Suprapubic skin (tissue), 4 donors: ENCODE results near the gene CORO2A. TPM values are rescaled to one million over a fixed set of nuclear protein-coding genes. Genes with fewer than 3 reads are reported as not detected.

Experiments
- DNase-seq, 2 donors: peaks; one replicate each; pipeline ENCODE4 v3.0.0-alpha.2; 2019; ENCODE audit warnings: low spot score in 2 of 2
- H3K27ac ChIP-seq: fragments of 200-600 bp; sonication (generic); one replicate; pipeline ENCODE4 v1.5.1; 2019
- H3K27me3 ChIP-seq: fragments of 200-600 bp; sonication (generic); one replicate; pipeline ENCODE4 v1.5.1; 2019
- H3K36me3 ChIP-seq: fragments of 200-600 bp; sonication (generic); one replicate; pipeline ENCODE4 v1.5.1; 2019
- H3K4me1 ChIP-seq: fragments of 200-600 bp; sonication (generic); one replicate; pipeline ENCODE4 v1.5.1; 2019
- H3K4me3 ChIP-seq: fragments of 200-600 bp; sonication (generic); one replicate; pipeline ENCODE4 v1.5.1; 2019; ENCODE audit warnings: mild to moderate bottlenecking
- H3K9me3 ChIP-seq: fragments of 200-600 bp; sonication (generic); one replicate; pipeline ENCODE4 v1.5.1; 2019
- CTCF ChIP-seq, 2 donors: fragments of 200-600 bp in 1 of 2; fragments of 450-650 bp in 1 of 2; sonication (generic) in 1 of 2; IDR thresholded peaks; one replicate each; pipeline ENCODE4 v1.5.1; 2016 to 2019; ENCODE audit warnings: antibody characterized with exemption in 2 of 2, mild to moderate bottlenecking in 1 of 2, moderate library complexity in 1 of 2
- EP300 ChIP-seq: sonication (generic); formaldehyde crosslinking; IDR thresholded peaks from one replicate; pipeline ENCODE4 v1.6.1; 2017; ENCODE audit warnings: antibody characterized with exemption
- POLR2A ChIP-seq, 2 donors: fragments of 450-650 bp; IDR thresholded peaks; one replicate each; pipeline ENCODE4 v1.6.1; 2017; ENCODE audit warnings: antibody characterized with exemption in 2 of 2, mild to moderate bottlenecking in 2 of 2, moderate library complexity in 2 of 2
- POLR2AphosphoS5 ChIP-seq, 3 donors: sonication (generic); formaldehyde crosslinking; IDR thresholded peaks; one replicate each; pipeline ENCODE4 v1.6.1; 2017; ENCODE audit warnings: antibody characterized with exemption in 3 of 3
- WGBS: methylation state at CpG from one replicate; pipeline ENCODE4 v1.1.5; 2018; 5-methylcytosine and 5-hydroxymethylcytosine counted together
- total RNA-seq, 4 donors: library from RNA; depleted of rRNA; stranded (reverse); fragments of >200 nt; gene quantifications; one replicate each; pipeline ENCODE4 v1.1.0, GENCODE V29; 2016

The CORO2A gene
- total RNA-seq, 4 donors from 2014 or later, result 17.5 to 25.0 (median 19.9) TPM

GRCh38 chr9:98159790-98160189 lies 32.6 kb downstream of the CORO2A start:
- Histone ChIP-seq H3K4me1 (peaks cover 27% of the 10 kb centered on the region), H3K36me3 (peaks cover 4% of the 10 kb centered on the region), H3K9me3 (no peaks in the 10 kb centered on the region), H3K4me3 (no peak overlapping the region), H3K27ac (no peak overlapping the region), H3K27me3 (no peaks in the 10 kb centered on the region)
- TF ChIP-seq POLR2AphosphoS5 (IDR thresholded peaks at IDR 0.05) (no peak), EP300 (no peak), POLR2A (IDR thresholded peaks at IDR 0.05) (no peak), CTCF (IDR thresholded peaks at IDR 0.05) (no peak)
- DNase-seq, result no peak
- 75% methylated on average over 6 of the region's 6 CpGs for WGBS

GRCh38 chr9:98159301-98159700 lies 33.1 kb downstream of the CORO2A start:
- 83% methylated on average over 5 of the region's 5 CpGs for WGBS
- Histone ChIP-seq H3K27me3 (no peaks in the 10 kb centered on the region), H3K9me3 (no peaks in the 10 kb centered on the region), H3K4me3 (no peak overlapping the region), H3K4me1 (peaks cover 30% of the 10 kb centered on the region), H3K36me3 (peaks cover 4% of the 10 kb centered on the region), H3K27ac (no peak overlapping the region)
- no peak for TF ChIP-seq EP300
- TF ChIP-seq POLR2AphosphoS5 (IDR thresholded peaks at IDR 0.05), result no peak
- no peak for TF ChIP-seq CTCF (IDR thresholded peaks at IDR 0.05)
- TF ChIP-seq POLR2A (IDR thresholded peaks at IDR 0.05), result no peak
- no peak for DNase-seq

GRCh38 chr9:98158071-98158831 lies 34.2 kb downstream of the CORO2A start:
- H3K4me3 ChIP-seq, result no peak overlapping the region
- H3K27ac ChIP-seq, result no peak overlapping the region
- WGBS, result 81% methylated on average over 4 of the region's 4 CpGs
- DNase-seq, result no peak
- no peaks in the 10 kb centered on the region for H3K9me3 ChIP-seq
- peaks cover 4% of the 10 kb centered on the region for H3K36me3 ChIP-seq
- TF ChIP-seq POLR2AphosphoS5 (IDR thresholded peaks at IDR 0.05), result no peak
- TF ChIP-seq CTCF (IDR thresholded peaks at IDR 0.05), result no peak
- TF ChIP-seq EP300, result no peak
- TF ChIP-seq POLR2A (IDR thresholded peaks at IDR 0.05), result no peak
- H3K27me3 ChIP-seq, result no peaks in the 10 kb centered on the region
- H3K4me1 ChIP-seq, result peaks cover 20% of the 10 kb centered on the region

GRCh38 chr9:98157372-98157771 lies 35.1 kb downstream of the CORO2A start:
- Histone ChIP-seq H3K36me3 (peaks cover 4% of the 10 kb centered on the region), H3K4me1 (peaks cover 13% of the 10 kb centered on the region), H3K27me3 (no peaks in the 10 kb centered on the region), H3K27ac (no peak overlapping the region), H3K4me3 (no peak overlapping the region), H3K9me3 (no peaks in the 10 kb centered on the region)
- TF ChIP-seq CTCF (IDR thresholded peaks at IDR 0.05) (no peak), EP300 (no peak), POLR2AphosphoS5 (IDR thresholded peaks at IDR 0.05) (no peak), POLR2A (IDR thresholded peaks at IDR 0.05) (no peak)
- no peak for DNase-seq
- 97% methylated on average over 9 of the region's 10 CpGs for WGBS

GRCh38 chr9:98154678-98155077 lies 37.8 kb downstream of the CORO2A start:
- WGBS, result 70% methylated on average over 2 of the region's 2 CpGs

More at GRCh38 chr9:98154678-98155077, 37.8 kb downstream of the CORO2A start:
- H3K9me3 ChIP-seq, result no peaks in the 10 kb centered on the region
- no peaks in the 10 kb centered on the region for H3K27me3 ChIP-seq
- H3K4me1 ChIP-seq, result peaks cover 6% of the 10 kb centered on the region
- TF ChIP-seq EP300 (no peak), POLR2AphosphoS5 (IDR thresholded peaks at IDR 0.05) (no peak), POLR2A (IDR thresholded peaks at IDR 0.05) (no peak), CTCF (IDR thresholded peaks at IDR 0.05) (no peak)
- H3K4me3 ChIP-seq, result no peak overlapping the region
- DNase-seq, result no peak
- H3K36me3 ChIP-seq, result peaks cover 4% of the 10 kb centered on the region
- no peak overlapping the region for H3K27ac ChIP-seq
